Myocyte (in vitro differentiated cells): ENCODE results near the gene CA5B. TPM values are rescaled to one million over a fixed set of nuclear protein-coding genes. Genes with fewer than 3 reads are reported as not detected.
"Not testable (repeated sequence)": the region's sequence is repeated elsewhere in the genome, so short reads cannot be mapped to it uniquely, and the experiment has no call there.

Experiments used
- DNase-seq: peaks from one replicate; pipeline ENCODE4 v3.0.0-alpha.2; 2012; ENCODE audit warnings: low read depth
- total RNA-seq: library from RNA; depleted of rRNA; stranded (reverse); fragments of >200 nt; gene quantifications from 2 replicates; pipeline ENCODE4 v1.2.3, GENCODE V29; 2014

The CA5B gene
- total RNA-seq, 1 donor from 2014 or later, result 4.7 TPM

DNA sequence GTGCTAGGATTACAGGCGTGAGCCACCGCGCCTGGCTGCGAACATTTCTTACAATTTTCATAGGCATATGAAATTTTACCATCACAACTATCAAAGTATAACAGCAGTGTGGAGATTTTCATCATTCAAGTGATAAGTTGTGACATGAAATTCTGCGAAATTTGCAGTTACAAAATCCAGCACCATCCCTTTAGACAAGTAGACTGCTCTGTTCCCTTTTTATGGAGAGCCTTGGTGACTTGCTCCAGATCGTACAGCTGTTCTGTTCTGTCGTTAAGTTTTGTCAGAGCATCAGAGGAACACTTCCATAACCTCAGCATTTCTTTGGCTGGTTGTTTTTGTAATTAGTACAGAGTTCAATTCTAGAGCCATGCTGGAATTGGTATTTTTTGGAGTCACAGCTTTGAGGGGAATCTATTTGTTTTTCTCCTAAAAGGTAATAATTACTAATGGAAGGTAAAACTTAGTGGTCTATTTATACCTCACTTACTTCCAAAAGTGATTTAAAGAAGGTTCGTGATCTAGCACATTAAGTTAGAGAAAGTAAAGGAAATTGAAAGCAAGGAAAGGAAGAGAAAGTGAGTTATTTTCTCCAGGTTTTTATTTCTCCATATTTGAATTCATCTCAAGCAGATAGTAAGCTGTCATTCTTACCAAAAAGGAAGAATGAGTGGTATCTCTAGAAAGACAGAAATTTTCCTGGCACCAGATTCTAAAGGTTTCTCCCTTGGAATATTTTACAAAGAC lies 74.3 kb downstream of the CA5B start:
- DNase-seq, result no peak

DNA sequence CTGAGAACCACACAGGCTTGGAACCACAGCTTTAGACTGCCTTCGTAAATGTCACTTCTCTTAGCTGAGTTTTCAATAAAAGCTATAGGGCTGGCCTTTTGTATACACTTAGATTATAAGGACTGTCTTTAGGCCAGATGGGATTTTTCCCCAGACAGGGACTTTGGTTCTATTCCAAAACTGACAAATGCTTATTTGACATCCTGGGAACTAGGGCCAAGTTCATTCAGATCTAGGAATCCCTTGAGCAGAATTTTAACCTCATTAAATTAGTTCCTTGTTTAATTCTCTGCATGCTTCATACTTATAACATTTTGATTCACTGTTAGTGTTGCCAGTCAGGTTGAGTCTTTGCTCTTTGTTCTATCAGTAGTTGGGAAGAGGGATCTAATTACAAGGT lies 75.3 kb downstream of the CA5B start:
- DNase-seq, result no peak

DNA sequence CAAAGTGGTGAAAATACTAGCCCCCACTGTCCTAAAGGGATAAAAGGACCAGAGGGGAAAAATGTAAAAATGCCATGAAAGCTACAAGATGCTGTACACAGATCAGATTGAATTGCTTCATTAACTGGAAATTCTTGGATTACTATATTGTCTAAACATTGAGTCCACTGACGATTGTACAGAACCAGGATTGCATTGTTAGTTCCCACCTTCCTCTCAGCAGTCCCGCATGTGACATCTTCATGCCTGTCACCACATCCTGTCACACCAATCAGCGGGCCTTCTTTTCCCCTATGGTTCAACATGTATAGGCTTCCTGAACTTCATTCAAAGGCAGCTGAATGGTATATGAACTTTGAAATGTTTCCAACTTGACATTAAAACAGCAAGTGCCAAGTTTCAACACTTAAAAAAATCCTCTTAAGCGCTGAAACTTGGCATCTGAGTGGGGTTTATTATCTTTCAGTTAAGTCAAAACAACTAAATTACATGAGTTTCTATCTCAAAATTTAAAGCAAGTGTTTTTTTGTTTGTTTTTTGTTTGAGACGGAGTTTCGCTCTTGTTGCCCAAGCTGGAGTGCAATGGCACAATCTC lies 76.8 kb downstream of the CA5B start:
- DNase-seq, result no peak

DNA sequence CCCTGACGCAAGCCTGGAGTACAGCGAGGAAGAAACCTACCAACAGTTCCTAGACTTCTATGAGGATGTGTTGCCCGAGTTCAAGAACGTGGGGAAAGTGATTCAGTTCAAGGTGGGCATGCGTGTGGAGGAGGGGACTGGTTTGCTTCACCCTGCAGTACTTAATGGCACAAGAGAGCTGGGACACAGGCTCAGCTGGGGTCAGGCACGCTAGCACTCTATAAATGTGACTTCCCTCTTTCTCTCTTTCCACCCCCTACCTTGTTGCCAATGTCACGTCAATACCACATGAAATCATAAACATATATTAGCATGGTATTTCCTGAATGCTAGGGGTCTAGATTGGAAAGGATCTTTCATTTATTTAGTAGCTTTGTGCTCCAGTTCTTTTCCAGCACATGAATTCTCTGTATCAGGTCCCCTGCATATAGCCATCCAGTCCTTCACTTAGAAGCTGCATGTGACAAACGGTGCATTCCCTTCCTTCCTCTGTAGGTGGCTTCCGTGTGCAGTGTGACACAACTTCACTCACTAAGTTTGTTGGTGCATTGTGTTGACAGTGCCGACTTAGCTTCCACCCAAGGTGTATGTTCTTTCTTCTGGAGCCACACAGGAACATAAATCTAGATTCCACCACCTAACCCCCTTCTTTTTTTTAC lies 77.8 kb downstream of the CA5B start:
- peak; percentile 33 for DNase-seq

DNA sequence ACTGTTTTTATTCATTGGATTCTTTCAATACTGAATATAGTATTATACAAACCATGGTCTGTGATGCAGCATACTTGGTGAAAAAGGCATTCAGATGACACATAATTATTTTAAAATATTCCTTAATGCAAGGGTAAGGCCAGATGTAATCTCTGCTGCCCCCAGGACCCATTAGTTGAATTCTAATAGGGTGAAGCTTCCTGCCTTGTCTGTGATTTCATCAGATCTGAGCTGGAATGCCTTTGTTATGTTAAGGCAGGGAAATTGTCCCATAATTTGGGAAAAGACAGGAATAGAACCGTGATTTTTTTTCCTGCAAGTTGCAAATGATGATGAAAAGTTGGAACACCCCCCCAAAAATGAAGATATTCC lies 78.4 kb downstream of the CA5B start:
- no peak for DNase-seq

DNA sequence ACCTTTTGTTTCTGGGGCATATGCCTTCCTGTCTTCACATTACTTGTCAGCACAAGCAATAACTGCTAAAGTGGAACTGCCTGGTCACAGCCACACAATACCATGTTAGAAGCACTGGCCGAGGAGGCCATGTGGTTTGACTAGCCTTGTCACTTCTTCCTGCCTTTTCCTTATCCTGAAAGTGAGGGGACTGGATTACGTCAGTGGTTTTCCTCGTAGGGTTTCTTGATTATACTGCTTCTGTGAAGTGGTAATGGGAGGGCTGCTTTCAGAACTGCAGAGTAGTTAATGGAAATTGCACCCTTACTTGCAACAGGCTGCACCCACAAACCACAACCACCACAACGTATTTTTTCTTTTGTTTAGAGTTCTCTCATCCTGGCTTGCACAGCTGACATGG lies 78.8 kb downstream of the CA5B start:
- peak; percentile 74 for DNase-seq

DNA sequence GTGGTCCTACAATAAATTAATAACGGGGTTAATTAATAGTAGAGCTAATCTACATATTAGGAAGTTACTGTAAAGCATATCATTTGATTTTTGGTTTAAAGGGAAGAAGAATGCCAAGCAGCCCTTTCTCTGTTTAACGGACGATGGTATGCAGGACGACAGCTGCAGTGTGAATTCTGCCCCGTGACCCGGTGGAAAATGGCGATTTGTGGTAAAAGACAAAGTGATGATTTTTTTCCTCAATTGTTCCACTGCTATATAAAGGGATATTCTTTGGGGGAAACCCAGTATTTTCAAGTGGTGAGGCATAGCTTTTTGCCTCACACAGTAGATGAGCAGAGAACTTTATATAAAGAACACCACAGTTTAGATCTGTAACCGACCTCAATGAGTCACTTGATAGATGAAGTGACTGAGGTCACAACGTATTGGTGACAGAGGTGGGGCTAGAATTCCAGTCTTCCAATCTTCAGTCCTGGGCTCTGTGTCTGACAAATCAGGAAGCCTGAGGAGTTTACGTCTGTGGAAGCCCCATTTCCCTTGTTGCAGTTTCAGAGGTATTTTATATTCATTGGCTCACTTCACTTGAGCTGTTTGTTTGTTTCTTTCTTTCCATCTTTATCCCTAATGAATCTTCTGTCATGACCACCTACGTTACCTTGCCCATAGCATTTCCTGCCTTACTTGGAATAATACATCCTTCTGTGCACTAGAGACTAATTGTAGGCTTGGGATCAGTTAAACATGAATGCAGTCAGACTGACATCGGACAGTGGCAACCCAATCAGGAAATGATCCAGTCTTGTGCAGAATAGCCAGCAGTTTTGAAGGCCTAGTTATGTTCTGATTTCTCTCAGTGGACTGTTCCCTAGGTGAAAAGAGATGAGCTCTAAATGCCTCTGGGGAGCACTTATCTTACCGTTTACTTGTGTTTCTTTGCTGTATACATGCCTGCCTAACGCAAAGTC lies 82.3 kb downstream of the CA5B start:
- DNase-seq, result peak; percentile 72

DNA sequence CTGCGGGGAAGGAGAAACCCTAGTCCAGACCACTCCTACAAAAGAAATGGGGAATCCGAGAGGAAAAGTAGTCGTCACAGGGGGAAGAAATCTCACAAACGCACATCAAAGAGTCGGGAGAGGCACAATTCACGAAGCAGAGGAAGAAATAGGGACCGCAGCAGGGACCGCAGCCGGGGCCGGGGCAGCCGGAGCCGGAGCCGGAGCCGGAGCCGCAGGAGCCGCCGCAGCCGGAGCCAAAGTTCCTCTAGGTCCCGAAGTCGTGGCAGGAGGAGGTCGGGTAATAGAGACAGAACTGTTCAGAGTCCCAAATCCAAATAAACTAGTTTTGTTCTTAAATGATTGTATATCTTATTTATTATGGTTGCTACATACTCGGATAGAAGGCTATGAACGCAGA lies 84.9 kb downstream of the CA5B start:
- no peak for DNase-seq

DNA sequence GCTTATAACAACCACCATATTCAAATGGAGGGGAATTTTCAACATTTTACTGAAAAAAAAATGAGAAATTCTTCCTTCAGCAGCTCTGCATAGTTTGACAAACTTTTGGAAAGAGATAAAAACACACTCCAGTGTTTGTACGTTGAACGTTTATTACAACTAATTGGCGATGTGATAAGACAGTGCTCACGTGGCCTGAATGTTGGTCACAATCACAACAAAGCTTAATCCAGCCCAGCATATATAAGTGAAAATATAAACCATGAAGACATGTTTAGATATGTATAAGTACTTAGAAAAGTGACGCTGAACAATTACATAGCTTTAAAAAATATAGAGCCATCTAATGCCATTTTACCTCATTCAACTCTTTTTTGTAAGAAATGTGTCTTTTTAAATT lies 87.9 kb downstream of the CA5B start:
- no peak for DNase-seq

DNA sequence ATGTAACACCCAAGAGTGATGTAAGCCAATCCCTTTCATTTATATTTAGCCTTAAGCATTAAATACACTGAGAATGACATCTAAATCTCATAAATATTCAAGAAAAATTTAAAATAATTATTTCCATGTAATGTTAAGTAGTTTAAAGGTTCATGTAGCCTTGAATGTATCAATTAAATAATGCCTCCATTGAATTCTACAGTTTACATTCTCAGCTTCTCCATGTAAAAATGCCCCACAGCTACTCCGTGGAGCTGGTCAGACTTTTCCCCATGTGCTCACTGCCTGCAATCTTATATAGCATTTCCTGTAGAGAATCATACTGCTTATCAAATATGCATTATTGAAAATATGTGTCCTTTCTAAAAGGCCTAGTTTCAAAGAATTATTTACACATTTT lies 91.1 kb downstream of the CA5B start:
- no peak for DNase-seq

DNA sequence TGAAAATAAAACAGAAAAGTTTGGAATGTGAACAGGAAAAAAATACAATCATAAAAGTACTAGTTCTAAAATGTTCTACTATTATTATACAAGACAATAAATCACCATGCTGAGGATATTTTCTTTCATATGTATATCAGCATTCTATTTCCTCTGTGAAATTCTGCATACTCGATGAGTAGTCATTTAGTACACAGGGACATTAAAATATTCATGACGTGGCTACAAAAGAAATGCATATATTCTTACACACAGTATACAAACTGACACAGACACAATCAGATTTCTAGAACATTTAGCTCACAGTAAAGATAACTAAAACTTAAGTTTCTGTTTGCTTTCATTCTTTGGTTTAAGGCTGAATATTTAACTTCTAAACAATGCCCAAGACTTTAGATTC lies 93.3 kb downstream of the CA5B start:
- not testable (repeated sequence) for DNase-seq

DNA sequence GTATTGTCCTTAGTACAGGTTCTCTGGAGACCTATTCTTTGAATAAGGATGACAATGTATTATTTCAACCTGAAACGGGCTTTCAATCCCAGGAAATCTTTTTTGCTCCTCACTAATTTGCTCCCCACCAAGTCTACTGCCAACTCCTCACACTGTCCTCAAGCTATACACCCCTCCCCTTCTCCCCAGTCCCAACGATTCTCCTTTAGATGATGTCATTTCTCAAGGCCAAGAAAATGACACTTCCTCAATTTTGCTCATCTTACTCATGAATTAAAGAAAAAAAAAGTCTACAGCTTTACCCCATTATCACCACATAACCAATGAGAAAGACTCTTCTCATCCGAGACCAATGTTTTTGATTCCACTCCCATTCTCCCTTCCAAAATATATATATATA lies 96.0 kb downstream of the CA5B start:
- no peak for DNase-seq

DNA sequence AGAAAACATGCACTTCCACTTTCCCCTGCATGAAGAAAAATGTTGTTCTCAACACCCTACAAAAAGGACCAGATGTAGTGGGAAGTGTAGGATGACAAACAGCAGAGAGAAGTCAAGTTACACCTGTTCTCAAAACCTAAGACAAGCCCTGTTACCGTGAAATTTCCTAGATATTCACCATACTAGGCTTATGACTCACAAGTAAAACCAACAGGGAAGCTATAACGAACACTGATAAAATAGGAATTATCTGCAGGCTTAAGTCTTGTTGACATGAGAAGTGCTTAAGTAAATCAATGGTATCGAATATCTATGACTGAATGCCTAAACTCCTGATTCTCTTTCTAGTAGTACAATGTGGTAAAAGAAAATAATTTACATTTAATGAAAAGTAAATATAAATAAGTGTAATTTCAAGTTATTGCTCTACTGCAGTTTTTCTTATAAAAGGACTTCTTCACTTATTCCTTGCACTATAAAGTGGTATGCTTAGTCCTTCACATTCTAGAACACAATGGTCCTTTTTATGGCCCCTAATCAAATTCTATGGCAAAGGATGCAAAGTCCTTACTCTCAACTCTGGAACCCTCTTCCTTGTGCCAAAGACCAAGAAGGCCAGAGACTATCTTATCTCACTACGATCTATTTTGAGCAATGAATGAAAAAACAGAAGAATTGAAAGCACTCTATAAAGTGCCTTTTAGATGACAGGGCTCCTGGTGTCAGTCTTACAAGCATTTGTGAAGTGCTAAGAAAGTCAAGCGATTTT lies 96.9 kb downstream of the CA5B start:
- DNase-seq, result no peak

Other genes with a start within 250 kb of the CA5B start
- gene PIR, start 244.9 kb upstream of the CA5B start, total RNA-seq, result 4.6 and 7.3 TPM in 2 replicates
- gene BMX, start 237.5 kb upstream of the CA5B start, total RNA-seq, result not detected in 2 replicates
- gene ACE2, start 137.3 kb upstream of the CA5B start, total RNA-seq, result not detected in 2 replicates
- not detected in 2 replicates for gene CLTRN, start 73.5 kb upstream of the CA5B start, total RNA-seq
- gene ZRSR2, start 52.2 kb downstream of the CA5B start, total RNA-seq, result 4.1 and 4.5 TPM in 2 replicates
- 61.2 and 77.3 TPM in 2 replicates for gene AP1S2, start 116.5 kb downstream of the CA5B start, total RNA-seq